Transverse colon (tissue), 4 donors: ENCODE results near the gene CD40LG.

Experiments used
- POLR2AphosphoS5 ChIP-seq, 3 donors: sonication (generic); formaldehyde crosslinking; IDR thresholded peaks; one replicate each; pipeline ENCODE4 v1.6.1; 2016; ENCODE audit warnings: antibody characterized with exemption in 3 of 3
- TF ChIP-seq, protein P1 (sequence below), 5 experiments: fragments of 200-600 bp in 3 of 5; fragments of 450-650 bp in 2 of 5; sonication (generic) in 3 of 5; IDR thresholded peaks; 1 replicate in 2 of 5; 2 replicates in 3 of 5; pipeline ENCODE4 v1.5.1; 2016 to 2017; ENCODE audit warnings: antibody characterized with exemption in 5 of 5, inconsistent platforms in 3 of 5, mild to moderate bottlenecking in 2 of 5, moderate library complexity in 1 of 5

GRCh38 chrX:136647677-136648360, at the start of gene CD40LG:
- TF ChIP-seq, protein P1, sequence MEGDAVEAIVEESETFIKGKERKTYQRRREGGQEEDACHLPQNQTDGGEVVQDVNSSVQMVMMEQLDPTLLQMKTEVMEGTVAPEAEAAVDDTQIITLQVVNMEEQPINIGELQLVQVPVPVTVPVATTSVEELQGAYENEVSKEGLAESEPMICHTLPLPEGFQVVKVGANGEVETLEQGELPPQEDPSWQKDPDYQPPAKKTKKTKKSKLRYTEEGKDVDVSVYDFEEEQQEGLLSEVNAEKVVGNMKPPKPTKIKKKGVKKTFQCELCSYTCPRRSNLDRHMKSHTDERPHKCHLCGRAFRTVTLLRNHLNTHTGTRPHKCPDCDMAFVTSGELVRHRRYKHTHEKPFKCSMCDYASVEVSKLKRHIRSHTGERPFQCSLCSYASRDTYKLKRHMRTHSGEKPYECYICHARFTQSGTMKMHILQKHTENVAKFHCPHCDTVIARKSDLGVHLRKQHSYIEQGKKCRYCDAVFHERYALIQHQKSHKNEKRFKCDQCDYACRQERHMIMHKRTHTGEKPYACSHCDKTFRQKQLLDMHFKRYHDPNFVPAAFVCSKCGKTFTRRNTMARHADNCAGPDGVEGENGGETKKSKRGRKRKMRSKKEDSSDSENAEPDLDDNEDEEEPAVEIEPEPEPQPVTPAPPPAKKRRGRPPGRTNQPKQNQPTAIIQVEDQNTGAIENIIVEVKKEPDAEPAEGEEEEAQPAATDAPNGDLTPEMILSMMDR (IDR thresholded peaks at IDR 0.05): no peak
- no peak for TF ChIP-seq POLR2AphosphoS5 (IDR thresholded peaks at IDR 0.05)
